AG09319 (cell line): Measurements from ENCODE around the gene GAL.

Source experiments
- DNase-seq: peaks from one replicate; pipeline ENCODE4 v3.0.0-alpha.2; 2010; ENCODE audit warnings: low read depth; ENCODE audit errors: extremely low read depth
- TF ChIP-seq, protein P1 (sequence below): IDR thresholded peaks from 2 replicates; pipeline ENCODE4 v1.5.1; 2011; ENCODE audit warnings: low read depth, mild to moderate bottlenecking, inconsistent platforms, low read length, moderate library complexity

The GAL gene

DNA sequence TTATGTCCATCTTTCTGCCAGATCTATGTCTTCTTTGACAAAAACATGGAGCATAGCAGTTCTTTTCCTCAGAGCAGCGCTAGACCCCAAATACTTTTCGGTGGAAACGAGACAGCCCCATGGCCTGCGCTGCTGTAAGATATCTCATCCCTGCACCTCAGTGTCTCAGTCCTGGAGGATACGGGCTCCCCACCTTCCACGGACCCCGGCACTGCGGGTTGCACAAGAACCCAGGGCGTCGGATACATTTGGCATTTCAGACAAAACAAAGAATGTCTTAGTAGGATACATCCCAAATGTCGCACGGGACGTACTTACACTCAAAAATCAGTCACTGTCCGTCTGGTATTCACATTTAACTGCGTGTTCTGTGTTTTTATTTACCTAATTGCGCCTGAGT is 9.9 kb upstream of the GAL start:
- no peak for DNase-seq
- TF ChIP-seq, protein P1, sequence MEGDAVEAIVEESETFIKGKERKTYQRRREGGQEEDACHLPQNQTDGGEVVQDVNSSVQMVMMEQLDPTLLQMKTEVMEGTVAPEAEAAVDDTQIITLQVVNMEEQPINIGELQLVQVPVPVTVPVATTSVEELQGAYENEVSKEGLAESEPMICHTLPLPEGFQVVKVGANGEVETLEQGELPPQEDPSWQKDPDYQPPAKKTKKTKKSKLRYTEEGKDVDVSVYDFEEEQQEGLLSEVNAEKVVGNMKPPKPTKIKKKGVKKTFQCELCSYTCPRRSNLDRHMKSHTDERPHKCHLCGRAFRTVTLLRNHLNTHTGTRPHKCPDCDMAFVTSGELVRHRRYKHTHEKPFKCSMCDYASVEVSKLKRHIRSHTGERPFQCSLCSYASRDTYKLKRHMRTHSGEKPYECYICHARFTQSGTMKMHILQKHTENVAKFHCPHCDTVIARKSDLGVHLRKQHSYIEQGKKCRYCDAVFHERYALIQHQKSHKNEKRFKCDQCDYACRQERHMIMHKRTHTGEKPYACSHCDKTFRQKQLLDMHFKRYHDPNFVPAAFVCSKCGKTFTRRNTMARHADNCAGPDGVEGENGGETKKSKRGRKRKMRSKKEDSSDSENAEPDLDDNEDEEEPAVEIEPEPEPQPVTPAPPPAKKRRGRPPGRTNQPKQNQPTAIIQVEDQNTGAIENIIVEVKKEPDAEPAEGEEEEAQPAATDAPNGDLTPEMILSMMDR = no peak

DNA sequence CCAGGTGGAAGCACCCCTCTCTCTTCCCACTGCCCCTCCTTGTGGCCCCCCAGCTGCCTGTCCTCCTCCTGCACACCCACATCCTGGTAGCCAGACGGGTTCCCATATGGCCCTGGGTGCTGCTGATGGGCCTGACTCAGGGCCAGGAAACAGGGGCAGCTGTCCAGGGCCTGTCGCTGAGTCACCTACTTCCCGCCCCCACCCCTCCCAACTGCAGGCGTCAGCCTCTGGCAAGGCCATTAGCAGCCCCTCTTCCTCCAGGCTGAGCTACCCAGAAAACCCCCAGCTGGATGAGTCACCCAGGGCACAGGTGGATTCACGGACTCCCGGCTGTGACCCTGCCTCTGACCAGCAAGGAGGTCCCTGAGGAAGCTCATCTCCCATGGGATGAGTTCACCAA is 6.9 kb upstream of the GAL start:
- TF ChIP-seq, protein P1 = no peak
- peak; percentile 3 for DNase-seq

DNA sequence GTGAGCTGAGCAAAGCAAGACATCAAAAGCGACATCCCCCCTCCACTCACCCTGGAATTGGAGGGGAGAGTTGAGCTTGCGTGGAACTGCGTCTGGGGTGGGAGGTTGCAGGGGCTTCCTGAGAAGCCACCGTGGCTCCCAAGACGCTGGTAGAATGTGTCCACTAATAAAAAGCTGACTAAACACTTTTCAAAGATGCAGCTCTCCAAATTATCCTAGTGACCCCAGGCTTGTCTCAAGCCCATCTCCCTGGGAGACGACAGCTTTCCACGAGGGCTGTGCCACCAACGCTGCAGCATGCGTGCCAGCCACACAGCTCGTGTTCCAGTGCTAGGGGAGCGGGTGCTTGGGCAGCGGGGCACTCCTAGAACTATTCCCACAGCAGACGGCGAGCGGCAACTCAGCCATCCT is 6.3 kb upstream of the GAL start:
- TF ChIP-seq, protein P1 = no peak
- no peak for DNase-seq

DNA sequence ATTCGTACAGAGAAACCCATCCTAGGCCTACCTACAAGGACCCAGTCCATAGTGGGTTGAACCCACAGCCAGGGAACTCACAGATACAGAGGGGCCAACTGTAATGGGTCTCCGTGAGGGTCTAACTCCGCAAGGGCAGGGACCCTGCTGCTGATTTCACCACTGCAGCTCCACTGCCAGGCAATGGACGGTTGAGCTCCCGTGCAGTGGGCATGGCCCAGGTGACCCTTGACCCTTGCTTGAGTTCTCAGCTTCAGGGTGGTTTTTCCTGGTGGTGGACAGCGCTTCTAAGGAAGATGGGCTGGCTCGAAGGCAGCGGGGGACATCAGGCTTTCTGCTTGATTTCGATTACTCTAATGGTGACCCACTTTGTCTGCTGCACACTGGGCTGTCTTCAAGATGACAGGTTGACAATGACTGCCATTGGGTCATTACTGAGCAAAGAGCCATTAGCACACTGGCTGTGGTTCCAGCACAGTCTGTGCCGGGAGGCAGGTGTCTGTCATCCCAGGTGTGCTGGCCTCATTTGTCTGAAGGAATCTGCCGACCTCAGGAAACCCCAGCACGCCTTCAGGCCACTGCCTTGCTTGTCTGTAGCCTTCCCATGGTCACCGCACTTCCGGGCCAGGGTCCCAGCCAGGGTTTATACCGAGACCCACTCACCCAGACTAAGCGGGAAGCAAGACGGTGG is 3.7 kb upstream of the GAL start:
- DNase-seq = no peak
- TF ChIP-seq, protein P1 = no peak

DNA sequence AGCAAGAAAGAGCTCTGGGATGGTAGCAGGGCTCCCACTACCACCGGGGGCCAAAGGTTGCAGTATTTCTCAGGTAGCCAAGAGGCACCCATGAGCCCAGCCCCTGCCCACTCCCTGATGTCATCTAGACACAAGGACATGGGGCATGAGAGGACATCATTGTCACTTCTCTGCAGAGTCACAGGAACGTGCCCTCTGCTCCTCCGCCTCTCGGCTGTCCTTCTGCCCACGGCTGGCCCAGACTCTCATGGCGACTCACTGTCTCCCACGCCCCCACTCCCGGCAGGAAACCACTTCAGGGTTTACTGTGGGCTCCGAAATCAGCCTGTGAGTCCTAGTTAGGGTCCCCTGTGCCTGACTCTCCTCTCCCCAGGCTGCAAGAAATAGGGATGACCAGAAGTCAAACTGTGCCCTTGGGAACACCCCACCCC is 1.8 kb upstream of the GAL start:
- DNase-seq = no peak
- TF ChIP-seq, protein P1 = no peak

DNA sequence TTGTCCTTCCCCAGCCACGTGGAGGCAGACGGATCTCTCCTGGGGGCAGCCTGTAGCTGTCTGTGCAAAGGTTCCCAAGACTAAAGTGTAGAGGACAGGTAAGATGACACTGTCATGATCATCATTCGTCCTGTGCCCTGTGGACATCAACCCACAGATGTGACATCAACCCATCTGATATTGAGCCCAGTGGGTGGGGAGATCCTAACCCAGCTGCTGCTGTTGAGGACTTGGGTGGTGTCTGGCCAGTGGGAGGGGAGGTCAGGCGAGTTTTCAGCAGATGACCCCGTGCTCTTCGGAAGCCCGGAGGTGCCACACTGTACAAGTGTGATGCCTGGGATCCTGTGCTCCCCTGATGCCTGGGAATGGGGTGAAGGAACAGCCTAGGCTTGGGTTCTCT is 1.2 kb upstream of the GAL start:
- TF ChIP-seq, protein P1 = no peak
- no peak for DNase-seq

DNA sequence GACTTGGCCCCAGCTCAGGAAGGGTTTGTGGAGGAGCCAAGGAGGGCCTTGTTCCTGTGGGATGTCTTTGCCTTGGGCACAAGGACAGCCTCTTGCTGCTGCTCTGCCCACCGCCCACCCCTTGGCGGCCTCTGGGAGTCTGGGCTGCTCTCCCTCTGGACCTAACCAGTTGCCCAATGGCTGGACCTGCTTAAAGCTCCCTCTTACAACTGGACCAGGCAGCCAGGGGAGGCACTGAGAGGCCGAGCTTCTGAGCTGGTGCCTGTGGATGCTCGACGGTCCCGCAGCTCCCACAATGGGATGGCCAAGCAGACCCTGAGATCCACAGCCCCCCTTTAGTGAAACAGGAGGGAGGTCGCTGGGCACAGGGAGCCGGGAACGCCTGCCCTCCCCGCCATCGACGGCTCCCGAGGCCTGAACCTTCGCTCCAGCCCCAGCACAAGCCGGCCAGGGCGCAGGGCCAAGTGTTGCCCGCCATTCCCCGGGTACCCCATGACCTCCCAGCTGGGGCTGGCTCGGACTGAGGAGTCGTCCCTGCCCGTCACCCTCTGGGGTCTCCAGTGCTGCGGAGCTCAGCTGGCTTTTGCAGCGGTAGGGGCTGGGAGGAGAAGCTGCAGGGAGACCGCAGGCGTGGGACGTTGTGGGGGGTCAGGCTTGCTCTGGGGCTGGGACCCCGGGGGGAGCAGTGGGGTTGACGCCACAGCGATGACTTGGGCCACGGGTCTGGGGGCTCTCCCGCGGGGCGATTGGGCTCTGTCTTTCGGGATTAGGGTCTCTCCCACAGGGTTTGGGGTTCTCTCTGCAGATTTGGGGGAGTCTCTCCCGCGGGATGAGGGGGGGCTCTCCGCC is 584 bp upstream of the GAL start:
- TF ChIP-seq, protein P1 = no peak
- no peak for DNase-seq
